ENCODE data around the gene TRIO.

The TRIO gene

GRCh38 chr5:14250084-14250695, 107.0 kb downstream of the TRIO start:
- peak overlapping the region; percentile 27; the same call in 1 of the 2 replicates for H3K4me3 ChIP-seq (ENCODE audit: low read length)
- TF ChIP-seq CTCF (conservative IDR thresholded peaks at IDR 0.05; ENCODE audit: low read length): no peak
- peak; percentile 69 for DNase-seq (ENCODE audit: low read depth)

GRCh38 chr5:14250748-14251701, 107.9 kb downstream of the TRIO start:
- H3K4me3 ChIP-seq (ENCODE audit: low read length): no peak overlapping the region
- DNase-seq (ENCODE audit: low read depth): no peak
- no peak for TF ChIP-seq CTCF (conservative IDR thresholded peaks at IDR 0.05; ENCODE audit: low read length)

GRCh38 chr5:14251733-14252132, 108.6 kb downstream of the TRIO start:
- no peak overlapping the region for H3K4me3 ChIP-seq (ENCODE audit: low read length)
- no peak for DNase-seq (ENCODE audit: low read depth)
- no peak for TF ChIP-seq CTCF (conservative IDR thresholded peaks at IDR 0.05; ENCODE audit: low read length)

- no peak overlapping the region for H3K4me3 ChIP-seq (ENCODE audit: low read length)
- no peak for TF ChIP-seq CTCF (conservative IDR thresholded peaks at IDR 0.05; ENCODE audit: low read length)
- no peak for DNase-seq (ENCODE audit: low read depth)
Observed at GRCh38 chr5:14252793-14253192, 109.7 kb downstream of the TRIO start.

- H3K4me3 ChIP-seq (ENCODE audit: low read length): no peak overlapping the region
Observed at GRCh38 chr5:14254686-14255085, 111.5 kb downstream of the TRIO start.

GRCh38 chr5:14256026-14256690, 113.0 kb downstream of the TRIO start:
- TF ChIP-seq CTCF (conservative IDR thresholded peaks at IDR 0.05; ENCODE audit: low read length): no peak
- no peak overlapping the region for H3K4me3 ChIP-seq (ENCODE audit: low read length)
- DNase-seq (ENCODE audit: low read depth): no peak

More at GRCh38 chr5:14254686-14255085, 111.5 kb downstream of the TRIO start:
- TF ChIP-seq CTCF (conservative IDR thresholded peaks at IDR 0.05; ENCODE audit: low read length): no peak
- no peak for DNase-seq (ENCODE audit: low read depth)
